ENCODE measurements around the gene CYB561A3. TPM values are rescaled to one million over a fixed set of nuclear protein-coding genes. Genes with fewer than 3 reads are reported as not detected.
A peak's percentile ranks its signal among the peaks of the same experiment; 100 is the strongest.
"Not testable (repeated sequence)": the region's sequence is repeated elsewhere in the genome, so short reads cannot be mapped to it uniquely, and the experiment has no call there.

The CYB561A3 gene
- total RNA-seq, 1 donor from 2014 or later, result 41.4 TPM

DNA sequence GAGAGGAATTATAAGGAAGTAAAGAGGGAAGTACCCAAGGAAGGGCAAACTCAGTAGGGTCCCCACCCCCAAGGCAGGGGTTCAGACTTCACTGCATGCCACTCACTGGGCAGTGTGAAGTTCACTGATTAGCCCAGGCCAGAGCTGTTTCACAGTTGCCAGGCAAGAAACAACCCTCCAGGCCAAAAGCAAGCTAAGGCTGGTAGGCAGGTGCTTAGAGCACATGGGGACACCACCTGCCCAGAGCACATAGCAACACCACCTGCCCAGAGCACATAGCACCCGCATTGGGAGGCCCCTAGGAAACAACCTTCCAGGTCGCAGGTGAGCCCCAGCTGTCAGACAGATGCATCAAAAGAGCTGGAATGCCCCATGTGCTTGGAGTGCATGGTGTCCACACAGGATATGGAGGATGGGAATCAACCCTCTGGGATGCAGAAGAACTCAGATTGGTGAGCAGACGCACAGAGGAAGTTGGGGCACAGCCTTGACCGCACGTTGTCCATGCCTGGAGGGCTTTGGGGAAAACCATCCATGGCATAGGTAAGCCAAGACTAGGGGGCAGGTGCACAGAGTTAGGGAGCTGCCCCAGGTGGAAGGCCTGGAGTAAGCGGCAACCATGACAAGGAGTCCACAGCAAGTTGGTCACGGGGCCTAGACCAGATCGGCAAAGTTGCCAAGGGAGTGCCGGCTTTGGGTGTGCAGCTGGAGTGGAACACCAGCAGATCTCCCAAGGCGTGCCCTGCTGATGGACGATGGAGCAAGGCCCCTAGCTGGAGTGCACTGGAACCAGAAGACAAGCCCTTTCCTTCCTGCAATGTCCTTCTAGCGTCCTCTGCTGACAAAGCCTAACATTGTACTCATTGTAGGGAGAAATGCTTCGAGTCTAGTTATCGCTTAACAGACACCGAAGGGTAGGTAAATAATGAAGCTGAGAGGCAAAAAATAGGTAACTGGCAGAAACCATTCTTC is 22.9 kb upstream of the CYB561A3 start:
- peaks cover 1% of the 10 kb centered on the region for H3K9me3 Mint-ChIP-seq (ENCODE audit: low read depth)
- no peaks in the 10 kb centered on the region for H3K27me3 Mint-ChIP-seq (ENCODE audit: low read depth)
- H3K27ac Mint-ChIP-seq (ENCODE audit: unreplicated experiment), result no peak overlapping the region
- no peak overlapping the region for H3K4me3 Mint-ChIP-seq (ENCODE audit: unreplicated experiment)
- TF ChIP-seq, protein P1, sequence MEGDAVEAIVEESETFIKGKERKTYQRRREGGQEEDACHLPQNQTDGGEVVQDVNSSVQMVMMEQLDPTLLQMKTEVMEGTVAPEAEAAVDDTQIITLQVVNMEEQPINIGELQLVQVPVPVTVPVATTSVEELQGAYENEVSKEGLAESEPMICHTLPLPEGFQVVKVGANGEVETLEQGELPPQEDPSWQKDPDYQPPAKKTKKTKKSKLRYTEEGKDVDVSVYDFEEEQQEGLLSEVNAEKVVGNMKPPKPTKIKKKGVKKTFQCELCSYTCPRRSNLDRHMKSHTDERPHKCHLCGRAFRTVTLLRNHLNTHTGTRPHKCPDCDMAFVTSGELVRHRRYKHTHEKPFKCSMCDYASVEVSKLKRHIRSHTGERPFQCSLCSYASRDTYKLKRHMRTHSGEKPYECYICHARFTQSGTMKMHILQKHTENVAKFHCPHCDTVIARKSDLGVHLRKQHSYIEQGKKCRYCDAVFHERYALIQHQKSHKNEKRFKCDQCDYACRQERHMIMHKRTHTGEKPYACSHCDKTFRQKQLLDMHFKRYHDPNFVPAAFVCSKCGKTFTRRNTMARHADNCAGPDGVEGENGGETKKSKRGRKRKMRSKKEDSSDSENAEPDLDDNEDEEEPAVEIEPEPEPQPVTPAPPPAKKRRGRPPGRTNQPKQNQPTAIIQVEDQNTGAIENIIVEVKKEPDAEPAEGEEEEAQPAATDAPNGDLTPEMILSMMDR (IDR thresholded peaks at IDR 0.05), result no peak
- H3K36me3 Mint-ChIP-seq (ENCODE audit: low read depth), result no peaks in the 10 kb centered on the region
- DNase-seq (ENCODE audit: low spot score), result no peak
- H3K4me1 Mint-ChIP-seq (ENCODE audit: low read depth), result peaks cover 14% of the 10 kb centered on the region

GRCh38 chr11:61383859-61384258 is 22.2 kb upstream of the CYB561A3 start:
- H3K27me3 Mint-ChIP-seq (ENCODE audit: low read depth); DNase-seq (ENCODE audit: low spot score); H3K36me3 Mint-ChIP-seq (ENCODE audit: low read depth); H3K27ac Mint-ChIP-seq (ENCODE audit: unreplicated experiment); H3K4me3 Mint-ChIP-seq (ENCODE audit: unreplicated experiment); H3K9me3 Mint-ChIP-seq (ENCODE audit: low read depth): not testable (repeated sequence)
- H3K4me1 Mint-ChIP-seq (ENCODE audit: low read depth), result peaks cover 21% of the 10 kb centered on the region

DNA sequence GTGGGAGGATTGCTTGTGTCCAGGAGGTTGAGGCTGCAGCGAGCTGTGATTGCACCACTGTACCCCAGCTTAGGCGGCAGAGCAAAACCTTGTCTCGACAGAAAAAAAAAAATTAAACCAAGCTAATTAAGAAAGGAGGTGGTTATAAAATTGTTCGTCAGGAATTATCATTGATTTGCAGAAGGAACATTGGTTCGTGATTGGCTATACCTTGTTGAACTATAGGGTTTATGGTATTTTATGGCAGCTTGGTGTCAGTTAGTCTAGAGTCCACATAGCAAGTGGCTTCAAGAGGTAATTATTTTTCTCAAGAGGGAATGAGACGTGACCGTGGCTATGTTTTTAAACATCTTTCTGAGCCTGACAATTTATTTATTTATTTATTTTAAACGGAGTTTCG is 19.2 kb upstream of the CYB561A3 start:
- Mint-ChIP-seq H3K4me3 (ENCODE audit: unreplicated experiment) (no peak overlapping the region), H3K4me1 (ENCODE audit: low read depth) (peaks cover 37% of the 10 kb centered on the region), H3K27ac (ENCODE audit: unreplicated experiment) (no peak overlapping the region), H3K36me3 (ENCODE audit: low read depth) (no peaks in the 10 kb centered on the region), H3K27me3 (ENCODE audit: low read depth) (no peaks in the 10 kb centered on the region), H3K9me3 (ENCODE audit: low read depth) (no peaks in the 10 kb centered on the region)
- no peak for DNase-seq (ENCODE audit: low spot score)
- TF ChIP-seq, protein P1 (IDR thresholded peaks at IDR 0.05), result no peak

GRCh38 chr11:61378713-61379313 is 17.1 kb upstream of the CYB561A3 start:
- Mint-ChIP-seq H3K9me3 (ENCODE audit: low read depth) (no peaks in the 10 kb centered on the region), H3K27ac (ENCODE audit: unreplicated experiment) (peak overlapping the region; percentile 89), H3K36me3 (ENCODE audit: low read depth) (peaks cover 2% of the 10 kb centered on the region), H3K27me3 (ENCODE audit: low read depth) (no peaks in the 10 kb centered on the region), H3K4me1 (ENCODE audit: low read depth) (peaks cover 30% of the 10 kb centered on the region), H3K4me3 (ENCODE audit: unreplicated experiment) (no peak overlapping the region)
- TF ChIP-seq, protein P1 (IDR thresholded peaks at IDR 0.05), result no peak
- DNase-seq (ENCODE audit: low spot score), result no peak

DNA sequence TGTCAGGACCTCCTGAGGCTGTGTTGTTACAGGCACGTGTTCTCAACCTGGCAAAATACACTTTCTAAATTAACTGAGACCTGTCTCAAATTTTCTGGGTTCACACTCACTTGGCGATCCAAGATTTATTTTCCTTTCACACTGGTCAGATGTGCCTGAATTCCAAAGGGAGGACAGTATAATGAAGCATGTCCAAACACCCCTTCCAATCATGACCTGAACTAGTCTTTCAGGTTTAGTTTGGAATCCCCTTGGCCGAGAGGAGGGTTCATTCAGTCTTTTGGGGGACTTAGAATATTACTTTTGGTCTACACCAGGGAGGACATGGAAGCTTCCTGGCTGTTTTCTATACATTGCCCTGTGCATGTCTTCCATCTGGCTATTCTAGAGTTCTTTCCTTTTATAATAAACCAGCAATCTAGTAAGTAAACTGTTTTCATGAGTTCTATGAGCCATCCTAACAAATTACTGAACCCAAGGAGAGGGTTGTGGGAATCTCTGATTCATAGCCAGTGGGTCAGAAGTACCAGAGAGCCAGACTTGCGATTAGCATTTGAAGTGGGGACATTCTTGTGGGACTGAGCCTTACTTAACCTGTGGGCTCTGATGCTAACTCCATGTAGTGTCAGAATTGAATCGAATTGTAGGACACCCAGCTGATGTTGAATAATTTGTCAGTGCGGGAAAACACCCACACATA is 15.9 kb upstream of the CYB561A3 start:
- Mint-ChIP-seq H3K36me3 (ENCODE audit: low read depth) (peaks cover 2% of the 10 kb centered on the region), H3K27ac (ENCODE audit: unreplicated experiment) (peak overlapping the region; percentile 89), H3K9me3 (ENCODE audit: low read depth) (no peaks in the 10 kb centered on the region), H3K27me3 (ENCODE audit: low read depth) (no peaks in the 10 kb centered on the region), H3K4me1 (ENCODE audit: low read depth) (peaks cover 33% of the 10 kb centered on the region), H3K4me3 (ENCODE audit: unreplicated experiment) (no peak overlapping the region)
- TF ChIP-seq, protein P1 (IDR thresholded peaks at IDR 0.05), result no peak
- DNase-seq (ENCODE audit: low spot score), result no peak

Measured in chondrocyte (in vitro differentiated cells).